HUES48 (cell line): ENCODE results near the gene IL20RB.

Source experiments
- H3K27ac ChIP-seq: one replicate; pipeline ENCODE4 v1.7.0; 2013; ENCODE audit warnings: low read depth, low read length, inconsistent platforms
- H3K27me3 ChIP-seq: 2 replicates; pipeline ENCODE4 v1.6.1; 2013; ENCODE audit warnings: mild to moderate bottlenecking, low read length; ENCODE audit not compliant: control insufficient read depth, insufficient read depth
- H3K36me3 ChIP-seq: 2 replicates; pipeline ENCODE4 v1.6.1; 2013; ENCODE audit warnings: low read length; ENCODE audit not compliant: control insufficient read depth, insufficient read depth
- H3K4me1 ChIP-seq: 2 replicates; pipeline ENCODE4 v1.6.1; 2013; ENCODE audit warnings: mild to moderate bottlenecking, low read length; ENCODE audit not compliant: control insufficient read depth, insufficient read depth
- H3K4me3 ChIP-seq: 2 replicates; pipeline ENCODE4 v1.5.1; 2013; ENCODE audit warnings: mild to moderate bottlenecking, low read depth, low read length
- H3K9ac ChIP-seq: 2 replicates; pipeline ENCODE4 v1.6.1; 2013; ENCODE audit warnings: mild to moderate bottlenecking, low read depth, low read length, moderate library complexity
- H3K9me3 ChIP-seq: 2 replicates; pipeline ENCODE4 v1.6.1; 2013; ENCODE audit warnings: low read length; ENCODE audit not compliant: control insufficient read depth, insufficient read depth

IL20RB gene

GRCh38 chr3:136957751-136958288, at the start of gene IL20RB:
TSS of gene IL20RB (plus strand) at chr3:136957983. CDS start at chr3:136958114, 131 bp downstream.
- Histone ChIP-seq H3K9me3 (no peaks in the 10 kb centered on the region), H3K4me1 (peaks cover 6% of the 10 kb centered on the region; the same call in 1 of the 2 replicates), H3K27me3 (no peaks in the 10 kb centered on the region), H3K36me3 (no peaks in the 10 kb centered on the region), H3K4me3 (no peak within 1 kb of the TSS), H3K27ac (peak within 1 kb of the TSS; percentile 36), H3K9ac (no peak within 1 kb of the TSS)

- H3K9ac ChIP-seq: no peak overlapping the region
- H3K9me3 ChIP-seq: no peaks in the 10 kb centered on the region
- no peak overlapping the region for H3K27ac ChIP-seq
- H3K27me3 ChIP-seq: no peaks in the 10 kb centered on the region
- no peaks in the 10 kb centered on the region for H3K36me3 ChIP-seq
- H3K4me3 ChIP-seq: no peak overlapping the region
- H3K4me1 ChIP-seq: peaks cover 13% of the 10 kb centered on the region; the same call in 1 of the 2 replicates
These were observed 49.5 kb upstream of the IL20RB start for GRCh38 chr3:136908297-136908696.

GRCh38 chr3:136909187-136909586, 48.6 kb upstream of the IL20RB start:
- no peaks in the 10 kb centered on the region for H3K36me3 ChIP-seq
- H3K27me3 ChIP-seq: no peaks in the 10 kb centered on the region
- H3K4me3 ChIP-seq: no peak overlapping the region
- no peak overlapping the region for H3K27ac ChIP-seq
- no peaks in the 10 kb centered on the region for H3K9me3 ChIP-seq
- peaks cover 15% of the 10 kb centered on the region for H3K4me1 ChIP-seq
- no peak overlapping the region for H3K9ac ChIP-seq

GRCh38 chr3:136910697-136911096, 47.1 kb upstream of the IL20RB start:
- Histone ChIP-seq H3K27me3 (no peaks in the 10 kb centered on the region), H3K9ac (no peak overlapping the region), H3K27ac (no peak overlapping the region), H3K4me3 (no peak overlapping the region), H3K9me3 (no peaks in the 10 kb centered on the region), H3K36me3 (no peaks in the 10 kb centered on the region), H3K4me1 (peaks cover 23% of the 10 kb centered on the region)

- Histone ChIP-seq H3K27me3 (no peaks in the 10 kb centered on the region), H3K9ac (no peak overlapping the region), H3K4me3 (no peak overlapping the region), H3K4me1 (peaks cover 19% of the 10 kb centered on the region), H3K27ac (no peak overlapping the region), H3K9me3 (no peaks in the 10 kb centered on the region), H3K36me3 (no peaks in the 10 kb centered on the region)
These were observed 44.6 kb upstream of the IL20RB start for GRCh38 chr3:136913168-136913567.

GRCh38 chr3:136914739-136915138, 43.0 kb upstream of the IL20RB start:
- Histone ChIP-seq H3K27ac (no peak overlapping the region), H3K4me3 (no peak overlapping the region), H3K27me3 (no peaks in the 10 kb centered on the region), H3K4me1 (peaks cover 18% of the 10 kb centered on the region), H3K9me3 (no peaks in the 10 kb centered on the region), H3K9ac (no peak overlapping the region), H3K36me3 (no peaks in the 10 kb centered on the region)

- Histone ChIP-seq H3K9ac (no peak overlapping the region), H3K9me3 (no peaks in the 10 kb centered on the region), H3K4me1 (peaks cover 13% of the 10 kb centered on the region), H3K27ac (no peak overlapping the region), H3K27me3 (no peaks in the 10 kb centered on the region), H3K36me3 (no peaks in the 10 kb centered on the region), H3K4me3 (no peak overlapping the region)
These were observed 41.6 kb upstream of the IL20RB start for GRCh38 chr3:136916223-136916622.

GRCh38 chr3:136919799-136920580, 37.8 kb upstream of the IL20RB start:
- Histone ChIP-seq H3K9ac (no peak overlapping the region), H3K36me3 (no peaks in the 10 kb centered on the region), H3K27me3 (no peaks in the 10 kb centered on the region), H3K4me1 (peaks cover 4% of the 10 kb centered on the region), H3K4me3 (no peak overlapping the region), H3K9me3 (no peaks in the 10 kb centered on the region), H3K27ac (no peak overlapping the region)

GRCh38 chr3:136920904-136921611, 36.7 kb upstream of the IL20RB start:
- Histone ChIP-seq H3K4me1 (peaks cover 3% of the 10 kb centered on the region; the same call in 1 of the 2 replicates), H3K27ac (no peak overlapping the region), H3K36me3 (no peaks in the 10 kb centered on the region), H3K27me3 (no peaks in the 10 kb centered on the region), H3K9ac (no peak overlapping the region), H3K4me3 (no peak overlapping the region), H3K9me3 (no peaks in the 10 kb centered on the region)

GRCh38 chr3:136925425-136926190, 32.2 kb upstream of the IL20RB start:
- Histone ChIP-seq H3K27me3 (no peaks in the 10 kb centered on the region), H3K9me3 (no peaks in the 10 kb centered on the region), H3K4me3 (no peak overlapping the region), H3K36me3 (peaks cover 12% of the 10 kb centered on the region), H3K9ac (no peak overlapping the region), H3K27ac (no peak overlapping the region), H3K4me1 (no peaks in the 10 kb centered on the region)
